B cell (primary cell): Measurements from ENCODE around the gene MARS1. TPM values are rescaled to one million over a fixed set of nuclear protein-coding genes. Genes with fewer than 3 reads are reported as not detected.

Source experiments
- ATAC-seq: fragments of 200-7000 bp; cut with Tn5 transposase; one replicate; pipeline ENCODE4 v1.10.0; 2021; ENCODE audit warnings: low read depth, mild to moderate bottlenecking, moderate number of reproducible peaks, moderate library complexity
- CTCF ChIA-PET: fragments of 350-600 bp; sonication (Branson Sonifier 250); formaldehyde crosslinking; loops from one replicate; lab custom pipeline; 2021; ENCODE audit warnings: antibody characterized with exemption, inconsistent platforms; lab: Charles Lee
- POLR2A ChIA-PET: fragments of 350-600 bp; sonication (Branson Sonifier 250); formaldehyde crosslinking; loops from one replicate; lab custom pipeline; 2021; ENCODE audit warnings: antibody characterized with exemption; lab: Charles Lee
- DNase-seq: peaks from one replicate; pipeline ENCODE4 v3.0.0; 2013
- H2AFZ ChIP-seq: 2 replicates; pipeline ENCODE4 v1.6.1; 2012; ENCODE audit warnings: mild to moderate bottlenecking, low read depth, low read length; ENCODE audit not compliant: insufficient read depth, poor library complexity, severe bottlenecking
- H3K27ac ChIP-seq, 2 donors: 1 replicate in 1 of 2; 2 replicates in 1 of 2; pipeline ENCODE4 v1.5.1; 2012 to 2013; ENCODE audit warnings: low read length in 2 of 2, mild to moderate bottlenecking in 2 of 2, moderate library complexity in 1 of 2
- H3K27me3 ChIP-seq, 4 experiments: fragments of 200-600 bp in 1 of 4; sonication (generic) in 1 of 4; replicated peaks in 1 of 4; 1 replicate in 2 of 4; 2 replicates in 2 of 4; pipeline versions ENCODE4 v1.6.1 to v1.7.0; 2013 to 2016; ENCODE audit warnings: low read length in 3 of 4, mild to moderate bottlenecking in 2 of 4, mixed read lengths in 1 of 4, moderate library complexity in 1 of 4; ENCODE audit not compliant: insufficient read depth in 4 of 4, control insufficient read depth in 3 of 4; ENCODE audit errors: control extremely low read depth in 1 of 4
- H3K36me3 ChIP-seq, 2 experiments: replicated peaks in 1 of 2; 1 replicate in 1 of 2; 2 replicates in 1 of 2; pipeline versions ENCODE4 v1.6.1 to v1.7.1; 2013; ENCODE audit warnings: low read length in 1 of 2; ENCODE audit not compliant: insufficient read depth in 2 of 2, control insufficient read depth in 1 of 2; ENCODE audit errors: control extremely low read depth in 1 of 2, extremely low read depth in 1 of 2
- H3K4me1 ChIP-seq, 2 donors: fragments of 200-600 bp in 1 of 2; sonication (generic) in 1 of 2; 1 replicate in 1 of 2; 2 replicates in 1 of 2; pipeline versions ENCODE4 v1.5.1 to v1.6.1; 2013 to 2017; ENCODE audit warnings: low read length in 2 of 2; ENCODE audit not compliant: control insufficient read depth in 2 of 2, insufficient read depth in 2 of 2
- H3K4me2 ChIP-seq: replicated peaks from 2 replicates; pipeline ENCODE3; 2012; ENCODE audit warnings: mild to moderate bottlenecking, low read depth, low read length; ENCODE audit not compliant: poor library complexity, severe bottlenecking
- H3K4me3 ChIP-seq, 5 experiments: fragments of 200-600 bp in 1 of 5; sonication (generic) in 1 of 5; 1 replicate in 3 of 5; 2 replicates in 2 of 5; pipeline versions ENCODE4 v1.5.1 to v1.7.0; 2011 to 2016; ENCODE audit warnings: low read length in 4 of 5, mild to moderate bottlenecking in 4 of 5, low read depth in 2 of 5, control low read depth in 1 of 5, moderate library complexity in 1 of 5; ENCODE audit not compliant: insufficient read depth in 1 of 5; ENCODE audit errors: control extremely low read depth in 1 of 5, extremely low read depth in 1 of 5
- H3K79me2 ChIP-seq: fragments of 200-600 bp; sonication (generic); one replicate; pipeline ENCODE4 v1.6.0; 2016; ENCODE audit warnings: low read length; ENCODE audit not compliant: control insufficient read depth, insufficient read depth
- H3K9ac ChIP-seq: fragments of 200-600 bp; sonication (generic); 2 replicates; pipeline ENCODE4 v1.6.1; 2017; ENCODE audit warnings: mild to moderate bottlenecking, low read length, moderate library complexity
- H3K9me3 ChIP-seq, 3 donors: one replicate each; pipeline versions ENCODE4 v1.6.1 to v1.7.1; 2013; ENCODE audit warnings: low read length in 2 of 3; ENCODE audit not compliant: control insufficient read depth in 2 of 3, insufficient read depth in 1 of 3; ENCODE audit errors: control extremely low read depth in 1 of 3
- H4K20me1 ChIP-seq: 2 replicates; pipeline ENCODE4 v1.6.0; 2012; ENCODE audit warnings: mild to moderate bottlenecking, low read length; ENCODE audit not compliant: insufficient read depth, control insufficient read depth, poor library complexity, severe bottlenecking
- H3K27ac Mint-ChIP-seq: one replicate; pipeline ENCODE4 v1.8.0; 2021; ENCODE audit warnings: mixed read lengths
- H3K27me3 Mint-ChIP-seq: one replicate; pipeline ENCODE4 v1.8.0; 2021; ENCODE audit warnings: mixed read lengths
- H3K4me1 Mint-ChIP-seq: one replicate; pipeline ENCODE4 v1.8.0; 2021; ENCODE audit warnings: mixed read lengths
- H3K4me3 Mint-ChIP-seq: one replicate; pipeline ENCODE4 v1.8.0; 2021; ENCODE audit warnings: mixed read lengths
- H3K9me3 Mint-ChIP-seq: one replicate; pipeline ENCODE4 v1.8.0; 2022; ENCODE audit warnings: mixed read lengths; ENCODE audit not compliant: insufficient read depth
- EZH2 ChIP-seq: IDR thresholded peaks from 2 replicates; pipeline ENCODE4 v1.6.1; 2012; ENCODE audit warnings: borderline replicate concordance, low read depth, mild to moderate bottlenecking, moderate library complexity, low read length; ENCODE audit not compliant: insufficient read depth, poor library complexity, severe bottlenecking
- WGBS: methylation state at CpG from one replicate; pipeline ENCODE4 v1.1.5; 2013; ENCODE audit warnings: missing lambda C conversion rate; ENCODE audit not compliant: insufficient coverage; 5-methylcytosine and 5-hydroxymethylcytosine counted together
- intact Hi-C: fragments of 100-400 bp; cut with micrococcal nuclease; formaldehyde crosslinking; loops from one replicate; pipeline ENCODE4 v1.10.0; 2022
- polyA plus RNA-seq: library from polyadenylated mRNA; depleted of rRNA; stranded (reverse); fragments of >200 nt; gene quantifications from 2 replicates; pipeline ENCODE4 v1.2.3, GENCODE V29; 2012
- total RNA-seq, 2 donors: library from RNA; stranded (reverse); fragments of 120-200 nt in 1 of 2; gene quantifications; 1 replicate in 1 of 2; 2 replicates in 1 of 2; pipeline versions ENCODE4 v1.2.3 to v1.2.4, GENCODE V29; 2013 to 2022
- TF ChIP-seq, protein P1 (sequence below): fragments of 200-600 bp; IDR thresholded peaks from one replicate; pipeline ENCODE4 v1.8.0; 2022; ENCODE audit warnings: antibody characterized with exemption, mild to moderate bottlenecking

The MARS1 gene
- total and polyA plus RNA-seq, 2 donors (not counting 1 experiment from before 2014, with no cell fraction given), result 158 to 193 TPM

DNA sequence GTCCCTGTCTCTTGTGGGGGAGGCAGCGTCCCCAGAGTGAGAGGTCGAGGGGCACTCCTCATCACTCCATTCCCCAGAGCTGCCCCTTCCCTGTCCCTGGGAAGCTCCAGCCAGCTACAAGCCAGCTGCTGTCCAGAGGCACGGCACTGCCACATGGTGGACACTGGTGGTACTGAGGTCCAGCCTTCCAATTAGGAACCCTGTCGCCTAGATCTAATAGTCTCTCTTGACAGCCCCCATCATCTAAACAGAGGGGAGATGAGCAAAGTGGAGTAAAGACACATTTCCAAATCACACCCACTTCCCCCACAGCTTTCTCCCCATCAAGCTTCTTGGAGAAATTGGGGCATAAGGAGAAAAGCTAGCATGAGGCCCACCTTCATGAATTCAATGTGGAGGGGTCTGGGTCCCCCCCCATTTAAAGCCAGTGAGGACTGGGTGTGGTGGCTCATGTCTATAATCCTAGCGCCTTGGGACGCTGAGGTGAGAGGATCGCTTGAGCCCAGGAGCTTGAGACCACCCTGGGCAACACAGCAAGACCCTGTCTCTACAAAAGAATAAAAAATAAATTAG lies 34.8 kb upstream of the MARS1 start:
- H3K27ac ChIP-seq, result no peak overlapping the region
- ChIA-PET CTCF (interaction anchor here (0.7 to 6.9 kb wide), 31 partner anchors 8 to 380 kb away, joined by 3 to 126 read pairs (median 5); partner anchors contain the start of gene INHBC), POLR2A (no interaction called here)
- H3K36me3 ChIP-seq, result no peaks in the 10 kb centered on the region
- no peak overlapping the region for H2AFZ ChIP-seq
- H3K4me2 ChIP-seq, result no peak overlapping the region
- H3K4me1 Mint-ChIP-seq, result peaks cover 15% of the 10 kb centered on the region
- WGBS, result 16% methylated on average over 2 of the region's 7 CpGs
- DNase-seq (peak; percentile 61), ATAC-seq (peak; percentile 55)
- H3K9ac ChIP-seq, result no peak overlapping the region
- no peaks in the 10 kb centered on the region for H3K27me3 ChIP-seq
- H3K79me2 ChIP-seq, result no peaks in the 10 kb centered on the region
- H4K20me1 ChIP-seq, result no peaks in the 10 kb centered on the region
- H3K4me3 Mint-ChIP-seq, result no peak overlapping the region
- intact Hi-C loops, result loop anchor here (1.0 to 10.0 kb wide), 2 partner anchors 190 to 302 kb away; partner anchors contain the start of genes CDK4 and MARCHF9
- peaks cover 4% of the 10 kb centered on the region for H3K27me3 Mint-ChIP-seq
- peak overlapping the region; percentile 11 for H3K27ac Mint-ChIP-seq
- H3K4me3 ChIP-seq, result no peak overlapping the region
- H3K4me1 ChIP-seq, result peaks cover 7 to 10% of the 10 kb centered on the region in 2 donors
- TF ChIP-seq EZH2, result no peak
- TF ChIP-seq, protein P1, sequence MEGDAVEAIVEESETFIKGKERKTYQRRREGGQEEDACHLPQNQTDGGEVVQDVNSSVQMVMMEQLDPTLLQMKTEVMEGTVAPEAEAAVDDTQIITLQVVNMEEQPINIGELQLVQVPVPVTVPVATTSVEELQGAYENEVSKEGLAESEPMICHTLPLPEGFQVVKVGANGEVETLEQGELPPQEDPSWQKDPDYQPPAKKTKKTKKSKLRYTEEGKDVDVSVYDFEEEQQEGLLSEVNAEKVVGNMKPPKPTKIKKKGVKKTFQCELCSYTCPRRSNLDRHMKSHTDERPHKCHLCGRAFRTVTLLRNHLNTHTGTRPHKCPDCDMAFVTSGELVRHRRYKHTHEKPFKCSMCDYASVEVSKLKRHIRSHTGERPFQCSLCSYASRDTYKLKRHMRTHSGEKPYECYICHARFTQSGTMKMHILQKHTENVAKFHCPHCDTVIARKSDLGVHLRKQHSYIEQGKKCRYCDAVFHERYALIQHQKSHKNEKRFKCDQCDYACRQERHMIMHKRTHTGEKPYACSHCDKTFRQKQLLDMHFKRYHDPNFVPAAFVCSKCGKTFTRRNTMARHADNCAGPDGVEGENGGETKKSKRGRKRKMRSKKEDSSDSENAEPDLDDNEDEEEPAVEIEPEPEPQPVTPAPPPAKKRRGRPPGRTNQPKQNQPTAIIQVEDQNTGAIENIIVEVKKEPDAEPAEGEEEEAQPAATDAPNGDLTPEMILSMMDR, result peak; percentile 72
- no peaks in the 10 kb centered on the region for H3K9me3 Mint-ChIP-seq
- H3K9me3 ChIP-seq, result no peaks in the 10 kb centered on the region

GRCh38 chr12:57454213-57454565 lies 33.7 kb upstream of the MARS1 start:
- DNase-seq (no peak), ATAC-seq (no peak)
- CTCF ChIA-PET, result interaction anchor here (0.7 to 6.9 kb wide), 10 partner anchors 10 to 240 kb away, joined by 3 to 126 read pairs (median 6); no protein-coding TSS in a partner anchor
- H3K27me3 Mint-ChIP-seq, result peaks cover 4% of the 10 kb centered on the region
- Histone ChIP-seq H2AFZ (no peak overlapping the region), H4K20me1 (no peaks in the 10 kb centered on the region), H3K9me3 (no peaks in the 10 kb centered on the region), H3K4me1 (peaks cover 14 to 18% of the 10 kb centered on the region in 2 donors), H3K9ac (no peak overlapping the region), H3K27me3 (no peaks in the 10 kb centered on the region), H3K4me2 (no peak overlapping the region), H3K79me2 (no peaks in the 10 kb centered on the region), H3K36me3 (no peaks in the 10 kb centered on the region), H3K27ac (no peak overlapping the region), H3K4me3 (no peak overlapping the region)
- intact Hi-C loops, result loop anchor here (10.0 kb wide), 1 partner anchor 301 kb away; the partner anchor contains the start of genes CDK4 and MARCHF9
- 94% methylated on average over 2 of the region's 2 CpGs for WGBS
- H3K4me1 Mint-ChIP-seq, result peaks cover 25% of the 10 kb centered on the region
- no peaks in the 10 kb centered on the region for H3K9me3 Mint-ChIP-seq
- POLR2A ChIA-PET, result no interaction called here
- TF ChIP-seq, protein P1, result no peak
- TF ChIP-seq EZH2, result no peak
- H3K27ac Mint-ChIP-seq, result no peak overlapping the region
- no peak overlapping the region for H3K4me3 Mint-ChIP-seq
